ENCODE results near the gene FBXW2. TPM values are rescaled to one million over a fixed set of nuclear protein-coding genes. Genes with fewer than 3 reads are reported as not detected.

FBXW2 gene
- polyA plus RNA-seq, 1 experiment: 69.0 TPM

GRCh38 chr9:120801441-120801840, 8.2 kb upstream of the FBXW2 start:
- no peak for TF ChIP-seq CTCF (IDR thresholded peaks at IDR 0.05; ENCODE audit: low read depth, low read length)
- Histone ChIP-seq H3K27ac (ENCODE audit: low read depth, low read length) (no peak overlapping the region), H3K9me3 (ENCODE audit: control insufficient read depth, insufficient read depth, low read length) (peaks cover 10% of the 10 kb centered on the region), H3K27me3 (ENCODE audit: control insufficient read depth, insufficient read depth, low read length) (no peaks in the 10 kb centered on the region), H3K4me3 (ENCODE audit: low read depth, low read length) (no peak overlapping the region)
- ChIA-PET POLR2A (no interaction called here), CTCF (interaction anchor here (1.4 kb wide), 1 partner anchor 181 kb away, joined by 3 read pairs; no protein-coding TSS in a partner anchor)
- no peak for DNase-seq (ENCODE audit: low read depth, low spot score)

- H3K27me3 ChIP-seq (ENCODE audit: control insufficient read depth, insufficient read depth, low read length): no peaks in the 10 kb centered on the region
- CTCF ChIA-PET: interaction anchor here (1.2 kb wide), 1 partner anchor 171 kb away, joined by 3 read pairs; no protein-coding TSS in a partner anchor
- H3K9me3 ChIP-seq (ENCODE audit: control insufficient read depth, insufficient read depth, low read length): no peaks in the 10 kb centered on the region
- H3K4me3 ChIP-seq (ENCODE audit: low read depth, low read length): no peak overlapping the region
- no peak overlapping the region for H3K27ac ChIP-seq (ENCODE audit: low read depth, low read length)
- no peak for DNase-seq (ENCODE audit: low read depth, low spot score)
- POLR2A ChIA-PET: no interaction called here
- no peak for TF ChIP-seq CTCF (IDR thresholded peaks at IDR 0.05; ENCODE audit: low read depth, low read length)
Measured at GRCh38 chr9:120791161-120791560, 2.1 kb downstream of the FBXW2 start.

- no peak overlapping the region for H3K27ac ChIP-seq (ENCODE audit: low read depth, low read length)
- DNase-seq (ENCODE audit: low read depth, low spot score): no peak
- H3K4me3 ChIP-seq (ENCODE audit: low read depth, low read length): no peak overlapping the region
- no peak for TF ChIP-seq CTCF (IDR thresholded peaks at IDR 0.05; ENCODE audit: low read depth, low read length)
- H3K9me3 ChIP-seq (ENCODE audit: control insufficient read depth, insufficient read depth, low read length): no peaks in the 10 kb centered on the region
- H3K27me3 ChIP-seq (ENCODE audit: control insufficient read depth, insufficient read depth, low read length): no peaks in the 10 kb centered on the region
- POLR2A ChIA-PET: no interaction called here
- CTCF ChIA-PET: no interaction called here
Measured at GRCh38 chr9:120787933-120788332, 5.3 kb downstream of the FBXW2 start.

GRCh38 chr9:120783602-120784047, 9.6 kb downstream of the FBXW2 start:
- no peak overlapping the region for H3K4me3 ChIP-seq (ENCODE audit: low read depth, low read length)
- no peak overlapping the region for H3K27ac ChIP-seq (ENCODE audit: low read depth, low read length)
- no peaks in the 10 kb centered on the region for H3K9me3 ChIP-seq (ENCODE audit: control insufficient read depth, insufficient read depth, low read length)
- TF ChIP-seq CTCF (IDR thresholded peaks at IDR 0.05; ENCODE audit: low read depth, low read length): no peak
- POLR2A ChIA-PET: no interaction called here
- H3K27me3 ChIP-seq (ENCODE audit: control insufficient read depth, insufficient read depth, low read length): no peaks in the 10 kb centered on the region
- CTCF ChIA-PET: no interaction called here
- DNase-seq (ENCODE audit: low read depth, low spot score): no peak

GRCh38 chr9:120781236-120781635, 12.0 kb downstream of the FBXW2 start:
- POLR2A ChIA-PET: no interaction called here
- Histone ChIP-seq H3K9me3 (ENCODE audit: control insufficient read depth, insufficient read depth, low read length) (no peaks in the 10 kb centered on the region), H3K27me3 (ENCODE audit: control insufficient read depth, insufficient read depth, low read length) (no peaks in the 10 kb centered on the region), H3K4me3 (ENCODE audit: low read depth, low read length) (no peak overlapping the region), H3K27ac (ENCODE audit: low read depth, low read length) (no peak overlapping the region)
- CTCF ChIA-PET: interaction anchor here (0.7 kb wide), 1 partner anchor 21 kb away, joined by 4 read pairs; no protein-coding TSS in a partner anchor
- no peak for TF ChIP-seq CTCF (IDR thresholded peaks at IDR 0.05; ENCODE audit: low read depth, low read length)
- no peak for DNase-seq (ENCODE audit: low read depth, low spot score)

Measured in AG04450 (cell line).